Keratinocyte (primary cell): ENCODE measurements around the gene PMVK.

Experiments used
- CTCF ChIP-seq, 3 experiments: IDR thresholded peaks in 1 of 3; conservative IDR thresholded peaks in 1 of 3; optimal IDR thresholded peaks in 1 of 3; 2 replicates in 2 of 3; 3 replicates in 1 of 3; pipeline versions ENCODE3 to v1.5.1; 2011; ENCODE audit warnings: low read length in 3 of 3, mild to moderate bottlenecking in 3 of 3, moderate library complexity in 2 of 3, control low read depth in 1 of 3, inconsistent platforms in 1 of 3; ENCODE audit not compliant: insufficient read depth in 2 of 3; ENCODE audit errors: extremely low read depth in 1 of 3
- EZH2 ChIP-seq: IDR thresholded peaks from one replicate; pipeline ENCODE4 v1.6.1; 2012; ENCODE audit warnings: inconsistent platforms, mild to moderate bottlenecking, low read length, moderate library complexity

- TF ChIP-seq CTCF (optimal IDR thresholded peaks at IDR 0.05 in 1 of 3, IDR thresholded peaks at IDR 0.05 in 1 of 3, conservative IDR thresholded peaks at IDR 0.05 in 1 of 3; ENCODE audit: extremely low read depth in 1 of 3, insufficient read depth in 2 of 3, low read length in 3 of 3) (no peak), EZH2 (no peak)
Measured at GRCh38 chr1:154945962-154946850, 9.7 kb upstream of the PMVK start.
